GM23248 (cell line): ENCODE results near the gene AIF1. TPM values are rescaled to one million over a fixed set of nuclear protein-coding genes. Genes with fewer than 3 reads are reported as not detected.

ENCODE experiments used
- DNase-seq: peaks from one replicate; pipeline ENCODE4 v3.0.0-alpha.2; 2015
- H2AFZ ChIP-seq: fragments of 200-600 bp; sonication (generic); 2 replicates; pipeline ENCODE4 v1.6.1; 2016; ENCODE audit warnings: antibody characterized with exemption
- H3F3A ChIP-seq: fragments of 200-600 bp; sonication (generic); 2 replicates; pipeline ENCODE4 v1.6.1; 2016; ENCODE audit warnings: mild to moderate bottlenecking, antibody characterized with exemption, mixed run types; ENCODE audit not compliant: insufficient read depth
- H3K27ac ChIP-seq: fragments of 200-600 bp; sonication (generic); 2 replicates; pipeline ENCODE4 v1.5.1; 2016; ENCODE audit warnings: mild to moderate bottlenecking
- H3K27me3 ChIP-seq: fragments of 200-600 bp; sonication (generic); replicated peaks from 2 replicates; pipeline ENCODE4 v1.6.1; 2016; ENCODE audit warnings: mild to moderate bottlenecking; ENCODE audit not compliant: insufficient read depth
- H3K36me3 ChIP-seq: fragments of 200-600 bp; sonication (generic); 2 replicates; pipeline ENCODE4 v1.6.1; 2016; ENCODE audit warnings: low read depth, mild to moderate bottlenecking
- H3K4me1 ChIP-seq: fragments of 200-600 bp; sonication (generic); 2 replicates; pipeline ENCODE4 v1.6.1; 2016; ENCODE audit warnings: mild to moderate bottlenecking; ENCODE audit not compliant: insufficient read depth
- H3K4me2 ChIP-seq: fragments of 200-600 bp; sonication (generic); one replicate; pipeline ENCODE4 v1.6.1; 2016; ENCODE audit warnings: mild to moderate bottlenecking; ENCODE audit not compliant: unreplicated experiment
- H3K4me3 ChIP-seq: fragments of 200-600 bp; sonication (generic); 2 replicates; pipeline ENCODE4 v1.5.1; 2016; ENCODE audit warnings: mild to moderate bottlenecking
- H3K79me2 ChIP-seq: fragments of 200-600 bp; sonication (generic); 2 replicates; pipeline ENCODE4 v1.6.1; 2016; ENCODE audit warnings: mild to moderate bottlenecking; ENCODE audit not compliant: insufficient read depth
- H3K9ac ChIP-seq: fragments of 200-600 bp; sonication (generic); 2 replicates; pipeline ENCODE4 v1.6.1; 2016; ENCODE audit warnings: mild to moderate bottlenecking
- H3K9me2 ChIP-seq: fragments of 200-600 bp; sonication (generic); 2 replicates; pipeline ENCODE4 v1.6.1; 2016; ENCODE audit warnings: mixed run types, mild to moderate bottlenecking, moderate library complexity; ENCODE audit not compliant: insufficient read depth
- H3K9me3 ChIP-seq: fragments of 200-600 bp; sonication (generic); one replicate; pipeline ENCODE4 v1.6.1; 2017; ENCODE audit warnings: low read depth
- H4K20me1 ChIP-seq: fragments of 200-600 bp; sonication (generic); 2 replicates; pipeline ENCODE4 v1.6.0; 2016; ENCODE audit not compliant: insufficient read depth
- EZH2 ChIP-seq: fragments of 200-600 bp; sonication (generic); IDR thresholded peaks from 2 replicates; pipeline ENCODE4 v1.6.1; 2018; ENCODE audit warnings: antibody characterized with exemption, mild to moderate bottlenecking; ENCODE audit not compliant: insufficient read depth, poor library complexity, severe bottlenecking
- EZH2phosphoT487 ChIP-seq: fragments of 200-600 bp; sonication (generic); IDR thresholded peaks from 2 replicates; pipeline ENCODE4 v1.6.1; 2018; ENCODE audit warnings: antibody characterized with exemption, moderate library complexity, mild to moderate bottlenecking, low read depth; ENCODE audit not compliant: insufficient read depth
- WGBS, 2 experiments: methylation state at CpG; one replicate each; pipeline ENCODE4 v1.1.6; 2015 to 2017; ENCODE audit warnings: low lambda C conversion rate in 2 of 2, low coverage in 1 of 2; ENCODE audit errors: missing lambda C conversion rate in 2 of 2; 5-methylcytosine and 5-hydroxymethylcytosine counted together
- in situ Hi-C: fragments of 300-500 bp; cut with MboI; formaldehyde crosslinking; loops from 2 replicates; pipeline ENCODE4 v1.15.0; 2020
- polyA plus RNA-seq: library from polyadenylated mRNA; unstranded; fragments of >200 nt; fragmentation: Nextera tagmentation; extraction: Ambion mirVana; gene quantifications from 2 replicates; pipeline ENCODE4 v1.2.1, GENCODE V29; 2016
- total RNA-seq: library from RNA; depleted of rRNA; stranded (reverse); fragments of >200 nt; shearing (Covaris generic); gene quantifications from 2 replicates; pipeline ENCODE4 v1.2.3, GENCODE V29; 2014

Gene AIF1
- total and polyA plus RNA-seq, 2 experiments from 2014 or later: not detected

- peak overlapping the region; percentile 97 for H3K9ac ChIP-seq
- peaks cover 84% of the 10 kb centered on the region for H3K79me2 ChIP-seq
- no peaks in the 10 kb centered on the region for H4K20me1 ChIP-seq
- peak overlapping the region; percentile 87 for H2AFZ ChIP-seq
- H3K4me3 ChIP-seq: peak overlapping the region; percentile 97
- H3F3A ChIP-seq: peaks cover 8% of the 10 kb centered on the region
- H3K9me3 ChIP-seq: no peaks in the 10 kb centered on the region
- in situ Hi-C loops: no loop called here
- H3K27me3 ChIP-seq: no peaks in the 10 kb centered on the region
- TF ChIP-seq EZH2 (no peak), EZH2phosphoT487 (no peak)
- peak; percentile 91 for DNase-seq
- peaks cover 22% of the 10 kb centered on the region for H3K36me3 ChIP-seq
- H3K27ac ChIP-seq: peak overlapping the region; percentile 99
- peaks cover 20% of the 10 kb centered on the region for H3K4me1 ChIP-seq
- H3K9me2 ChIP-seq: no peaks in the 10 kb centered on the region
- peak overlapping the region; percentile 96 for H3K4me2 ChIP-seq
- 1 to 2% methylated on average over 27 to 29 of the region's 29 CpGs for WGBS, 2 experiments
Measured at GRCh38 chr6:31651602-31652191, 36.7 kb downstream of the AIF1 start.

- no peaks in the 10 kb centered on the region for H3K9me2 ChIP-seq
- H3K4me1 ChIP-seq: peaks cover 20% of the 10 kb centered on the region
- H3K4me2 ChIP-seq: peak overlapping the region; percentile 96
- DNase-seq: peak; percentile 94
- peaks cover 8% of the 10 kb centered on the region for H3F3A ChIP-seq
- H3K4me3 ChIP-seq: peak overlapping the region; percentile 97
- peak overlapping the region; percentile 97 for H3K9ac ChIP-seq
- in situ Hi-C loops: no loop called here
- no peak for TF ChIP-seq EZH2
- TF ChIP-seq EZH2phosphoT487: no peak
- peaks cover 13% of the 10 kb centered on the region for H3K36me3 ChIP-seq
- peaks cover 86% of the 10 kb centered on the region for H3K79me2 ChIP-seq
- no peaks in the 10 kb centered on the region for H4K20me1 ChIP-seq
- H3K9me3 ChIP-seq: no peaks in the 10 kb centered on the region
- peak overlapping the region; percentile 99 for H3K27ac ChIP-seq
- H2AFZ ChIP-seq: peak overlapping the region; percentile 87
- WGBS, 2 experiments: 8% methylated on average over 37 of the region's 37 CpGs
- no peaks in the 10 kb centered on the region for H3K27me3 ChIP-seq
Measured at GRCh38 chr6:31652925-31653724, 38.1 kb downstream of the AIF1 start.

GRCh38 chr6:31654574-31655348 is 39.7 kb downstream of the AIF1 start:
- Histone ChIP-seq H3K4me1 (peaks cover 29% of the 10 kb centered on the region), H2AFZ (no peak overlapping the region), H3K9me3 (no peaks in the 10 kb centered on the region), H3K27me3 (no peaks in the 10 kb centered on the region), H3K9me2 (no peaks in the 10 kb centered on the region), H3K36me3 (no peaks in the 10 kb centered on the region), H3K9ac (no peak overlapping the region), H3K79me2 (peaks cover 87% of the 10 kb centered on the region), H3F3A (peaks cover 8% of the 10 kb centered on the region), H3K4me3 (no peak overlapping the region), H4K20me1 (no peaks in the 10 kb centered on the region), H3K27ac (no peak overlapping the region), H3K4me2 (no peak overlapping the region)
- 89 to 94% methylated on average over 8 of the region's 8 CpGs for WGBS, 2 experiments
- DNase-seq: no peak
- in situ Hi-C loops: no loop called here
- no peak for TF ChIP-seq EZH2
- TF ChIP-seq EZH2phosphoT487: no peak
